HL-60 (cell line): ENCODE measurements around the gene RIPOR2.

Experiments used
- CTCF ChIP-seq: IDR thresholded peaks from one replicate; pipeline ENCODE4 v1.5.1; 2011; ENCODE audit warnings: low read length, control low read depth, inconsistent platforms; ENCODE audit not compliant: insufficient read depth
- GABPA ChIP-seq: IDR thresholded peaks from 2 replicates; pipeline ENCODE4 v1.6.1; 2012; ENCODE audit warnings: low read depth
- POLR2AphosphoS5 ChIP-seq: IDR thresholded peaks from 2 replicates; pipeline ENCODE4 v1.6.1; 2012; ENCODE audit warnings: low read depth
- TF ChIP-seq, protein P1 (sequence below): IDR thresholded peaks from 2 replicates; pipeline ENCODE4 v1.6.1; 2012; ENCODE audit warnings: low read depth; ENCODE audit not compliant: insufficient replicate concordance

GRCh38 chr6:24818346-24818745 is 117.4 kb downstream of the RIPOR2 start:
- TF ChIP-seq GABPA = no peak
- no peak for TF ChIP-seq CTCF
- no peak for TF ChIP-seq POLR2AphosphoS5
- TF ChIP-seq, protein P1, sequence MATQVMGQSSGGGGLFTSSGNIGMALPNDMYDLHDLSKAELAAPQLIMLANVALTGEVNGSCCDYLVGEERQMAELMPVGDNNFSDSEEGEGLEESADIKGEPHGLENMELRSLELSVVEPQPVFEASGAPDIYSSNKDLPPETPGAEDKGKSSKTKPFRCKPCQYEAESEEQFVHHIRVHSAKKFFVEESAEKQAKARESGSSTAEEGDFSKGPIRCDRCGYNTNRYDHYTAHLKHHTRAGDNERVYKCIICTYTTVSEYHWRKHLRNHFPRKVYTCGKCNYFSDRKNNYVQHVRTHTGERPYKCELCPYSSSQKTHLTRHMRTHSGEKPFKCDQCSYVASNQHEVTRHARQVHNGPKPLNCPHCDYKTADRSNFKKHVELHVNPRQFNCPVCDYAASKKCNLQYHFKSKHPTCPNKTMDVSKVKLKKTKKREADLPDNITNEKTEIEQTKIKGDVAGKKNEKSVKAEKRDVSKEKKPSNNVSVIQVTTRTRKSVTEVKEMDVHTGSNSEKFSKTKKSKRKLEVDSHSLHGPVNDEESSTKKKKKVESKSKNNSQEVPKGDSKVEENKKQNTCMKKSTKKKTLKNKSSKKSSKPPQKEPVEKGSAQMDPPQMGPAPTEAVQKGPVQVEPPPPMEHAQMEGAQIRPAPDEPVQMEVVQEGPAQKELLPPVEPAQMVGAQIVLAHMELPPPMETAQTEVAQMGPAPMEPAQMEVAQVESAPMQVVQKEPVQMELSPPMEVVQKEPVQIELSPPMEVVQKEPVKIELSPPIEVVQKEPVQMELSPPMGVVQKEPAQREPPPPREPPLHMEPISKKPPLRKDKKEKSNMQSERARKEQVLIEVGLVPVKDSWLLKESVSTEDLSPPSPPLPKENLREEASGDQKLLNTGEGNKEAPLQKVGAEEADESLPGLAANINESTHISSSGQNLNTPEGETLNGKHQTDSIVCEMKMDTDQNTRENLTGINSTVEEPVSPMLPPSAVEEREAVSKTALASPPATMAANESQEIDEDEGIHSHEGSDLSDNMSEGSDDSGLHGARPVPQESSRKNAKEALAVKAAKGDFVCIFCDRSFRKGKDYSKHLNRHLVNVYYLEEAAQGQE = no peak
